Nephron progenitor cell (in vitro differentiated cells): ENCODE measurements around the gene TRIO.
A peak's percentile ranks its signal among the peaks of the same experiment; 100 is the strongest.

Source experiments
- DNase-seq: peaks from one replicate; pipeline ENCODE4 v3.0.0; 2021
- H3K27ac Mint-ChIP-seq: 2 replicates; pipeline ENCODE4 v1.8.0; 2021; ENCODE audit warnings: mild to moderate bottlenecking, moderate library complexity, mixed read lengths
- H3K27me3 Mint-ChIP-seq: 2 replicates; pipeline ENCODE4 v1.8.0; 2021; ENCODE audit warnings: mild to moderate bottlenecking, low read depth, mixed read lengths; ENCODE audit not compliant: poor library complexity
- H3K36me3 Mint-ChIP-seq: 2 replicates; pipeline ENCODE4 v1.8.0; 2021; ENCODE audit warnings: low read depth, mixed read lengths
- H3K4me1 Mint-ChIP-seq: 2 replicates; pipeline ENCODE4 v1.8.0; 2021; ENCODE audit warnings: mixed read lengths
- H3K4me3 Mint-ChIP-seq: 2 replicates; pipeline ENCODE4 v1.8.0; 2021; ENCODE audit warnings: mild to moderate bottlenecking, moderate library complexity, mixed read lengths
- H3K9me3 Mint-ChIP-seq: 2 replicates; pipeline ENCODE4 v1.8.0; 2021; ENCODE audit warnings: mild to moderate bottlenecking, moderate library complexity, mixed read lengths
- CTCF ChIP-seq: fragments of 200-600 bp; sonication (generic); IDR thresholded peaks from 2 replicates; pipeline ENCODE4 v1.5.0; 2021; ENCODE audit warnings: antibody characterized with exemption

The TRIO gene

DNA sequence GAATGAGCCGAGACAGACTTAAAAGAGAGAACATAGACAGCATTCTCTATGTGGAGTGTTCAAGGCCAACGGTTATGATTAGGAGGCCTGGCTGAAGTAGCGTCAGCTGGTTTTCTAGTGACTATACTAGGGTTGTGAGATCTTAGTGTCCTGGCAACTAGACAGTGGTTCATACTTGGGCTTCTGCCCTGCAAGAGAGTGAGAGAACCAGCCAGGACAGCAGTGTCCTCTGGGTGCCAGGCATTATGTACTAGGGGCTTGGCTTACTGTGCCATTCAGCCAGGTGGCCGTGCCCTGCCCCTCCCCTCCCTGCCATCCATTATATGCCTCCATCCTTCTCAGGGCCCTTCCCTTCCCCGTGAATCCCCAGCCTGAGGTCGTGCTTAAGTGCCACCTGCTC lies 56.8 kb downstream of the TRIO start:
- Mint-ChIP-seq H3K9me3 (no peaks in the 10 kb centered on the region), H3K4me1 (peaks cover 74% of the 10 kb centered on the region), H3K36me3 (peaks cover 4% of the 10 kb centered on the region), H3K4me3 (no peak overlapping the region), H3K27ac (peak overlapping the region; percentile 30), H3K27me3 (no peaks in the 10 kb centered on the region)
- DNase-seq = no peak
- no peak for TF ChIP-seq CTCF

GRCh38 chr5:14200312-14200990 lies 57.3 kb downstream of the TRIO start:
- H3K9me3 Mint-ChIP-seq = no peaks in the 10 kb centered on the region
- no peak for DNase-seq
- no peak overlapping the region for H3K4me3 Mint-ChIP-seq
- H3K4me1 Mint-ChIP-seq = peaks cover 74% of the 10 kb centered on the region
- H3K36me3 Mint-ChIP-seq = peaks cover 3% of the 10 kb centered on the region
- TF ChIP-seq CTCF = no peak
- no peaks in the 10 kb centered on the region for H3K27me3 Mint-ChIP-seq
- no peak overlapping the region for H3K27ac Mint-ChIP-seq

GRCh38 chr5:14201325-14202045 lies 58.3 kb downstream of the TRIO start:
- no peak for DNase-seq
- no peaks in the 10 kb centered on the region for H3K27me3 Mint-ChIP-seq
- H3K27ac Mint-ChIP-seq = no peak overlapping the region
- peaks cover 68% of the 10 kb centered on the region for H3K4me1 Mint-ChIP-seq
- H3K9me3 Mint-ChIP-seq = no peaks in the 10 kb centered on the region
- no peak for TF ChIP-seq CTCF
- H3K36me3 Mint-ChIP-seq = no peaks in the 10 kb centered on the region
- no peak overlapping the region for H3K4me3 Mint-ChIP-seq

DNA sequence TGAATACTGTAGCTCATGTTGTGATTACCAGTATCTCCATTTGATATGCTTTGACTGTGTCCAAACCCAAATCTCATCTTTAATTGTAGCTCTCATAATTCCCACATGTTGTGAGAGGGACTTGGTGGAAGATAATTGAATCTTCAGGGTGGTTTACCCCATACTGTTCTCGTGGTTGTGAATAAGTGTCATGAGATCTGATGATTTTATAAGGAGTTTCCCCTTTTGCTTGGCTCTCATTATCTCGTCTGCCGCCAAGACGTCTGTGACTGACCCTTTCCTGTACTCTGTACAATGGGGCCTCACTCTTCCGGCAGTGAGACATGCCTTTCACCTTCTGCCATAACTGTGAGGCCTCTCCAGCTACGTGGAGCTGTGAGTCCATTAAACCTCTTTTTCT lies 59.3 kb downstream of the TRIO start:
- no peaks in the 10 kb centered on the region for H3K27me3 Mint-ChIP-seq
- H3K9me3 Mint-ChIP-seq = no peaks in the 10 kb centered on the region
- peaks cover 58% of the 10 kb centered on the region for H3K4me1 Mint-ChIP-seq
- TF ChIP-seq CTCF = no peak
- H3K36me3 Mint-ChIP-seq = no peaks in the 10 kb centered on the region
- no peak overlapping the region for H3K27ac Mint-ChIP-seq
- no peak for DNase-seq
- no peak overlapping the region for H3K4me3 Mint-ChIP-seq

DNA sequence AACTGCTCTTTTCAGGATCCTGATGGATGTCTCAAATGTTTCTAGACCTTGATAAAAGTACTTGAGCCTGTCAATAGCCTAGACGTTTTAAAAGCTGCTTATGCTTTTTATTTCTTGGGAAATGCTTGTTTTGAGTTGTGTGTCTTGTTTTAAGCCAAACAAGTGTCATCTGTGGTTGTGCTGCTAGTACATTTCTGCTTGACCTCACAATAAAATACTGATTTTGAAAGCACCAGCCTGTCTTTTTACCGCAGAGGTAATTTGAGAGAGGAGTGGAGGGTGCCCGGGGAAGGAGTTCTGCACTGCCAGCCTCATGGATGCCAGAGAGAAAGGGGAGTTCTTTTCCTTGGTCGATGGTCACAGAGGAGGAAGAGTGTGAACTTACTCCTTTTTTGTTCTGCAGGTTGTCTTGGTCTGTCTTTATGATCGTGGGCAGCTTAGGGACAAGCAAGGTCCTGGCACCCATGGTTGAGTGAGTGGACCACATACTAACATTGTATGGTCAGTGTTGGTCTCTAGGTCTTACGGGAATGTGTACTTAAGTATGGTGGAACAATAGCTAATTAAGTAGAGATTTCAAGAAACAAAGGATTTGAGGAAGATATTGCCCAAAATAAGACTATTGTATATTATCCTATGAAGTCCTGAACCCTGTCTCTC lies 61.0 kb downstream of the TRIO start:
- peak overlapping the region; percentile 82 for H3K27ac Mint-ChIP-seq
- TF ChIP-seq CTCF = no peak
- no peak overlapping the region for H3K4me3 Mint-ChIP-seq
- H3K36me3 Mint-ChIP-seq = no peaks in the 10 kb centered on the region
- H3K27me3 Mint-ChIP-seq = no peaks in the 10 kb centered on the region
- H3K4me1 Mint-ChIP-seq = peaks cover 53% of the 10 kb centered on the region
- DNase-seq = no peak
- H3K9me3 Mint-ChIP-seq = no peaks in the 10 kb centered on the region
